Heart left ventricle (tissue), 16 donors: Measurements from ENCODE around the gene BPTF. TPM values are rescaled to one million over a fixed set of nuclear protein-coding genes. Genes with fewer than 3 reads are reported as not detected.
A peak's percentile ranks its signal among the peaks of the same experiment; 100 is the strongest.
"Not testable (repeated sequence)": the region's sequence is repeated elsewhere in the genome, so short reads cannot be mapped to it uniquely, and the experiment has no call there.

Source experiments
- ATAC-seq, 4 donors: fragments of 200-7000 bp; cut with Tn5 transposase; one replicate each; pipeline ENCODE4 v1.9.1; 2020 to 2022; ENCODE audit warnings: moderate library complexity in 4 of 4, mild to moderate bottlenecking in 3 of 4, moderate number of reproducible peaks in 1 of 4
- DNase-seq, 5 donors: peaks; one replicate each; pipeline ENCODE4 v3.0.0-alpha.2; 2020
- H3K27ac ChIP-seq, 12 donors: fragments of 200-600 bp; sonication (generic) in 4 of 12; one replicate each; pipeline versions ENCODE4 v1.5.0 to v1.8.0; 2016 to 2022; ENCODE audit warnings: mild to moderate bottlenecking in 2 of 12
- H3K27me3 ChIP-seq, 9 donors: fragments of 200-600 bp; sonication (generic) in 2 of 9; one replicate each; pipeline versions ENCODE4 v1.5.1 to v1.8.0; 2016 to 2022; ENCODE audit warnings: mild to moderate bottlenecking in 3 of 9
- H3K36me3 ChIP-seq, 9 donors: fragments of 200-600 bp; sonication (generic) in 2 of 9; one replicate each; pipeline versions ENCODE4 v1.5.0 to v1.8.0; 2018 to 2022; ENCODE audit warnings: mild to moderate bottlenecking in 2 of 9
- H3K4me1 ChIP-seq, 12 donors: fragments of 200-600 bp; sonication (generic) in 4 of 12; one replicate each; pipeline versions ENCODE4 v1.5.0 to v1.8.0; 2016 to 2022; ENCODE audit warnings: mild to moderate bottlenecking in 3 of 12
- H3K4me3 ChIP-seq, 12 donors: fragments of 200-600 bp; sonication (generic) in 4 of 12; one replicate each; pipeline versions ENCODE4 v1.5.0 to v1.8.0; 2017 to 2022; ENCODE audit warnings: mild to moderate bottlenecking in 9 of 12, moderate library complexity in 4 of 12
- H3K9me3 ChIP-seq, 12 donors: fragments of 200-600 bp; sonication (generic) in 4 of 12; one replicate each; pipeline versions ENCODE4 v1.5.0 to v1.8.0; 2016 to 2022; ENCODE audit warnings: mild to moderate bottlenecking in 1 of 12
- CTCF ChIP-seq, 12 donors: fragments of 200-600 bp; sonication (generic) in 4 of 12; IDR thresholded peaks; one replicate each; pipeline versions ENCODE4 v1.5.0 to v1.8.0; 2018 to 2022; ENCODE audit warnings: antibody characterized with exemption in 12 of 12, mild to moderate bottlenecking in 5 of 12
- POLR2A ChIP-seq, 2 donors: fragments of 450-650 bp; IDR thresholded peaks; one replicate each; pipeline ENCODE4 v1.6.1; 2017; ENCODE audit warnings: antibody characterized with exemption in 2 of 2, mild to moderate bottlenecking in 2 of 2, moderate library complexity in 2 of 2
- WGBS, 4 donors: extraction: QIAGEN DNeasy Blood & Tissue Kit in 2 of 4; methylation state at CpG; one replicate each; pipeline versions ENCODE4 v1.1.5 to v1.1.7; 2013 to 2018; 5-methylcytosine and 5-hydroxymethylcytosine counted together
- intact Hi-C, 10 donors: fragments of 100-400 bp; cut with DNase I; formaldehyde crosslinking; loops; one replicate each; pipeline versions ENCODE4 v1.11.1 to v1.14.2; 2022
- polyA plus RNA-seq, 2 donors: library from polyadenylated mRNA; stranded (reverse); fragments of 200-250 nt; gene quantifications; one replicate each; pipeline ENCODE4 v1.2.3, GENCODE V29; 2013
- total RNA-seq, 9 donors: library from RNA; depleted of rRNA in 2 of 9; stranded (reverse); fragments of >200 nt in 2 of 9; fragmentation: NEBNext Ultra II Directional in 3 of 9; extraction: Animal tissue kit (Norgen Biotek cat#: 25700) in 3 of 9; gene quantifications; one replicate each; pipeline versions ENCODE4 v1.1.0 to v1.2.4, GENCODE V29; 2016 to 2023
- donor health status: ischemic (EF 13 %, LVEDD 7.1; RV severe dilation, severe dysfunction).
- donor health status: healthy with polysubstance abuse.
- donor health status: DM: no; HTN: yes; CAD: no.
- donor health status: DM: no; HTN: no; CAD: no.
- donor health status: ischemic (EF 25% LVEDD 6.9; RV normal size, moderate dysfunction).
- donor health status: ischemic (EF 25% LVEDD 5.7; RV mildly dilated, moderate dysfunction).
- donor health status: healthy.
- donor health status: DM: yes; HTN: yes; CAD: no.
- donor health status: ischemic (EF 35%, LVEDD 5.7; RV mildly dilated, moderate dysfunction).
- donor health status: nonischemic (EF 11% LVEDD 7.7; RV severe dilation, severe dysfunction).
- donor health status: DM: yes; HTN: yes; CAD: no.
- donor health status: PGD.
- donor health status: ischemic (EF 29% LVEDD 5.4; RV normal size, mild dysfunction).
- donor health status: nonischemic (EF 23%, LVEDD 6.1; RV moderate dilation, normal function).

BPTF gene
- total and polyA plus RNA-seq, 11 donors, result 16.7 to 96.9 (median 65.5) TPM

GRCh38 chr17:67946513-67946912 is 121.2 kb downstream of the BPTF start:
- DNase-seq, result no peak
- H3K9me3 ChIP-seq, result no peaks in the 10 kb centered on the region
- H3K27ac ChIP-seq, result no peak overlapping the region
- H3K4me1 ChIP-seq, result no peaks in the 10 kb centered on the region
- TF ChIP-seq CTCF (IDR thresholded peaks at IDR 0.05) (no peak), POLR2A (IDR thresholded peaks at IDR 0.05) (no peak)
- no peak overlapping the region for H3K4me3 ChIP-seq
- intact Hi-C loops, result no loop called here
- peaks cover 2 to 100% (median 100%) of the 10 kb centered on the region in 9 donors for H3K36me3 ChIP-seq
- H3K27me3 ChIP-seq, result no peaks in the 10 kb centered on the region
- no peak for ATAC-seq

GRCh38 chr17:67947325-67947813 is 122.1 kb downstream of the BPTF start:
- Histone ChIP-seq H3K27me3 (no peaks in the 10 kb centered on the region), H3K4me3 (no peak overlapping the region), H3K36me3 (peaks cover 2 to 100% (median 100%) of the 10 kb centered on the region in 9 donors), H3K4me1 (no peaks in the 10 kb centered on the region), H3K27ac (no peak overlapping the region), H3K9me3 (no peaks in the 10 kb centered on the region)
- ATAC-seq, result no peak
- intact Hi-C loops, result no loop called here
- WGBS, 4 donors, result 94% methylated on average over 5 of the region's 5 CpGs
- no peak for TF ChIP-seq CTCF (IDR thresholded peaks at IDR 0.05)
- TF ChIP-seq POLR2A (IDR thresholded peaks at IDR 0.05), result no peak
- no peak for DNase-seq

- Histone ChIP-seq H3K4me3 (no peak overlapping the region), H3K27ac (no peak overlapping the region), H3K27me3 (no peaks in the 10 kb centered on the region), H3K4me1 (no peaks in the 10 kb centered on the region), H3K36me3 (peaks cover 2 to 99% (median 92%) of the 10 kb centered on the region in 9 donors), H3K9me3 (no peaks in the 10 kb centered on the region)
- WGBS, 4 donors, result 96 to 98% (median 98%) methylated on average over 2 of the region's 2 CpGs
- TF ChIP-seq CTCF (IDR thresholded peaks at IDR 0.05), result no peak
- no peak for TF ChIP-seq POLR2A (IDR thresholded peaks at IDR 0.05)
- ATAC-seq (no peak), DNase-seq (no peak)
- intact Hi-C loops, result no loop called here
Observed at GRCh38 chr17:67950945-67951344, 125.6 kb downstream of the BPTF start.

- peaks cover 0 to 72% (median 62%) of the 10 kb centered on the region in 9 donors for H3K36me3 ChIP-seq
- intact Hi-C loops, result no loop called here
- H3K4me3 ChIP-seq, result no peak overlapping the region
- DNase-seq (no peak), ATAC-seq (no peak)
- no peak for TF ChIP-seq CTCF (IDR thresholded peaks at IDR 0.05)
- no peak for TF ChIP-seq POLR2A (IDR thresholded peaks at IDR 0.05)
- WGBS, 4 donors, result 88 to 95% (median 93%) methylated on average over 3 of the region's 3 CpGs
- no peaks in the 10 kb centered on the region for H3K9me3 ChIP-seq
- peak overlapping the region in 2 of 12 donors; percentile 2 to 16 for H3K27ac ChIP-seq
- H3K27me3 ChIP-seq, result no peaks in the 10 kb centered on the region
- H3K4me1 ChIP-seq, result peaks cover 0 to 6% (median 0%) of the 10 kb centered on the region in 12 donors
Observed at GRCh38 chr17:67959510-67959909, 134.2 kb downstream of the BPTF start.

- not testable (repeated sequence) for H3K9me3 ChIP-seq, H3K4me3 ChIP-seq, DNase-seq, ATAC-seq, H3K27me3 ChIP-seq, H3K27ac ChIP-seq, H3K4me1 ChIP-seq
- intact Hi-C loops, result loop anchor here in 3 of 10 donors (5.0 to 10.0 kb wide), 2 partner anchors 502 to 505 kb away; no protein-coding TSS in a partner anchor
- peaks cover 0 to 73% (median 64%) of the 10 kb centered on the region in 9 donors for H3K36me3 ChIP-seq
- WGBS, 4 donors, result 64 to 77% (median 71%) methylated on average over 3 of the region's 3 CpGs
Observed at GRCh38 chr17:67960276-67960675, 135.0 kb downstream of the BPTF start.

GRCh38 chr17:67962156-67962555 is 136.9 kb downstream of the BPTF start:
- H3K9me3 ChIP-seq, H3K27ac ChIP-seq, H3K4me3 ChIP-seq, H3K27me3 ChIP-seq, DNase-seq, H3K4me1 ChIP-seq: not testable (repeated sequence)
- intact Hi-C loops, result loop anchor here in 4 of 10 donors (2.0 to 10.0 kb wide), 3 partner anchors 31 to 503 kb away; no protein-coding TSS in a partner anchor
- ATAC-seq, result peak in 2 of 4 donors; percentile 17 to 29
- peaks cover 0 to 80% (median 70%) of the 10 kb centered on the region in 9 donors for H3K36me3 ChIP-seq
- 47 to 75% (median 58%) methylated on average over 2 of the region's 2 CpGs for WGBS, 4 donors
